ENCODE measurements around the gene TTBK2. TPM values are rescaled to one million over a fixed set of nuclear protein-coding genes. Genes with fewer than 3 reads are reported as not detected.
"Not testable (repeated sequence)": the region's sequence is repeated elsewhere in the genome, so short reads cannot be mapped to it uniquely, and the experiment has no call there.

TTBK2 gene
- total RNA-seq, 2 donors from 2014 or later, result 6.5 to 22.1 TPM

DNA sequence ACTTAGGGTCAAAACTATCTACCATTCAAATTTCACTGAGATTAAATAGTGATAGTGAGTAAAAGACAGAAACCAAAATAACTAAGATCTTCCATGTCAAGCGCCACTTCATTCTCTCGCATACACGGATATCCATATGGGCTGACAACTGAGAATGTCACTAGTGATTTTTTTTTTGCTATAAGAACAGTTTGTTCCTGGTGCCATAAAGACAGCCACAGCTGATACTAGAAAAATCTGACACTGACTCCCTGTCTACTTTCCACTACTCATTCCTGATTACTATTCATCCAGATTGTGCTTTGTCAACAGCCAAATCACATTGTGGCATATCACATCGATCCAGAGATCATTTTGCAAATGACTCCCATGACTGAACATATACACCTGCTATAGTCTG is 137.9 kb downstream of the TTBK2 start:
- no peaks in the 10 kb centered on the region for H3K27me3 ChIP-seq
- TF ChIP-seq CTCF (IDR thresholded peaks at IDR 0.05) (no peak), POLR2A (IDR thresholded peaks at IDR 0.05) (no peak)
- H3K36me3 ChIP-seq (replicated peaks in 1 of 2; ENCODE audit: insufficient read depth in 1 of 2, low read depth in 2 of 2), result no peaks in the 10 kb centered on the region
- no peak overlapping the region for H3K27ac ChIP-seq
- intact Hi-C loops (cut with DNase I), result no loop called here
- no peaks in the 10 kb centered on the region for H3K4me1 ChIP-seq
- no peak overlapping the region for H3K4me3 ChIP-seq
- WGBS, 2 donors, result 89 to 90% methylated on average over 4 of the region's 4 CpGs
- ATAC-seq (no peak), DNase-seq (no peak)
- no peaks in the 10 kb centered on the region for H3K9me3 ChIP-seq

- 75 to 90% methylated on average over 2 of the region's 2 CpGs for WGBS, 2 donors
- intact Hi-C loops (cut with DNase I), result no loop called here
Observed at GRCh38 chr15:42775416-42775815, 145.2 kb downstream of the TTBK2 start.

GRCh38 chr15:42772901-42773300 is 147.7 kb downstream of the TTBK2 start:
- Histone ChIP-seq H3K4me3 (no peak overlapping the region), H3K27ac (no peak overlapping the region), H3K36me3 (replicated peaks in 1 of 2; ENCODE audit: insufficient read depth in 1 of 2, low read depth in 2 of 2) (peaks cover 0 to 2% of the 10 kb centered on the region in 2 donors), H3K4me1 (no peaks in the 10 kb centered on the region), H3K9me3 (no peaks in the 10 kb centered on the region), H3K27me3 (no peaks in the 10 kb centered on the region)
- DNase-seq (no peak), ATAC-seq (no peak)
- TF ChIP-seq POLR2A (IDR thresholded peaks at IDR 0.05) (no peak), CTCF (IDR thresholded peaks at IDR 0.05) (no peak)
- intact Hi-C loops (cut with DNase I), result no loop called here
- 92 to 96% methylated on average over 2 of the region's 2 CpGs for WGBS, 2 donors

More at GRCh38 chr15:42775416-42775815, 145.2 kb downstream of the TTBK2 start:
- ATAC-seq, result no peak
- H3K4me1 ChIP-seq, result no peaks in the 10 kb centered on the region
- no peak for TF ChIP-seq CTCF (IDR thresholded peaks at IDR 0.05)
- no peak for TF ChIP-seq POLR2A (IDR thresholded peaks at IDR 0.05)
- no peaks in the 10 kb centered on the region for H3K9me3 ChIP-seq
- H3K4me3 ChIP-seq, result no peak overlapping the region
- no peaks in the 10 kb centered on the region for H3K27me3 ChIP-seq
- no peak overlapping the region for H3K27ac ChIP-seq
- DNase-seq, result no peak
- peaks cover 0 to 2% of the 10 kb centered on the region in 2 donors for H3K36me3 ChIP-seq (replicated peaks in 1 of 2; ENCODE audit: insufficient read depth in 1 of 2, low read depth in 2 of 2)

DNA sequence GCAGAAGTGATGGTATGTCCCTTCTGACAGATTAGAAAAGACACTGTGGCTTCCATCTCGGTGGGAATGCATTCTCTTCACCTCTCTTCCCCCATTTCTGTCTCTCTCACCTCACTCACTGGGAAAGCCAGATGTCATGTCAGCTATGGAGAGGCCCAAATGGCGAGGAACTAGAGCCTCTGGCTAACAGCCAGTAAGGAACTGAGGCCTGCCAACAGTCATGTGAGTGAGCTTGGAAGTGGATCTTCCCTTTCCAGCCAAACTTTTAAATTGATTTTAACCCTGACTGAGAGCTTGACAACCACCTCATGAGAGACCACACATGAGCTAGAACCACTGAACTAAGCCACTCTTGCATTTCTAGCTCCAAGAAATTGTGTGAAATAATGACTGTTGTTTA is 148.4 kb downstream of the TTBK2 start:
- DNase-seq, result peak in 2 of 4 donors; percentile 5 to 15
- no peaks in the 10 kb centered on the region for H3K9me3 ChIP-seq
- 71 to 75% methylated on average over 2 of the region's 2 CpGs for WGBS, 2 donors
- H3K36me3 ChIP-seq (replicated peaks in 1 of 2; ENCODE audit: insufficient read depth in 1 of 2, low read depth in 2 of 2), result peaks cover 0 to 2% of the 10 kb centered on the region in 2 donors
- H3K4me1 ChIP-seq, result no peaks in the 10 kb centered on the region
- no peak overlapping the region for H3K27ac ChIP-seq
- no peaks in the 10 kb centered on the region for H3K27me3 ChIP-seq
- ATAC-seq, result no peak
- TF ChIP-seq POLR2A (IDR thresholded peaks at IDR 0.05), result no peak
- no peak for TF ChIP-seq CTCF (IDR thresholded peaks at IDR 0.05)
- H3K4me3 ChIP-seq, result no peak overlapping the region
- intact Hi-C loops (cut with DNase I), result no loop called here

DNA sequence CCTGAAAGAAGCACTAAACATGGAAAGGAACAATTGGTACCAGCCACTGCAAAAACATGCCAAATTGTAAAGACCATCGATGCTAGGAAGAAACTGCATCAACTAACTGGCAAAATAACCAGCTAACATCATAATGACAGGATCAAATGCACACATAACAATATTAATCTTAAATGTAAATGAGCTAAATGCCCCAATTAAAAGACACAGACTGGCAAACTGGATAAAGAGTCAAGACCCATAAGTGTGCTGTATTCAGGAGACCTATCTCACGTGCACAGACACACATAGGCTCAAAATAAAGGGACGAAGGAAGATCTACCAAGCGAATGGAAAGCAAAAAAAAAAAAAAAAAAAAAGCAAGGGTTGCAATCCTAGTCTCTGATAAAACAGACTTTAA is 154.5 kb downstream of the TTBK2 start:
- intact Hi-C loops (cut with DNase I); H3K27ac ChIP-seq; H3K36me3 ChIP-seq (replicated peaks in 1 of 2; ENCODE audit: insufficient read depth in 1 of 2, low read depth in 2 of 2); DNase-seq; H3K9me3 ChIP-seq; H3K4me3 ChIP-seq; H3K4me1 ChIP-seq; H3K27me3 ChIP-seq; ATAC-seq: not testable (repeated sequence)
- whole genome bisulfite sequencing, 2 donors, result 90 to 98% methylated on average over 4 of the region's 4 CpGs

- H3K4me1 ChIP-seq; H3K4me3 ChIP-seq; DNase-seq; H3K9me3 ChIP-seq; H3K27me3 ChIP-seq; ATAC-seq; intact Hi-C loops (cut with DNase I); H3K36me3 ChIP-seq (replicated peaks in 1 of 2; ENCODE audit: insufficient read depth in 1 of 2, low read depth in 2 of 2); H3K27ac ChIP-seq: not testable (repeated sequence)
- WGBS, 2 donors, result 85 to 88% methylated on average over 12 to 15 of the region's 16 CpGs
Observed at GRCh38 chr15:42764154-42764731, 156.3 kb downstream of the TTBK2 start.

DNA sequence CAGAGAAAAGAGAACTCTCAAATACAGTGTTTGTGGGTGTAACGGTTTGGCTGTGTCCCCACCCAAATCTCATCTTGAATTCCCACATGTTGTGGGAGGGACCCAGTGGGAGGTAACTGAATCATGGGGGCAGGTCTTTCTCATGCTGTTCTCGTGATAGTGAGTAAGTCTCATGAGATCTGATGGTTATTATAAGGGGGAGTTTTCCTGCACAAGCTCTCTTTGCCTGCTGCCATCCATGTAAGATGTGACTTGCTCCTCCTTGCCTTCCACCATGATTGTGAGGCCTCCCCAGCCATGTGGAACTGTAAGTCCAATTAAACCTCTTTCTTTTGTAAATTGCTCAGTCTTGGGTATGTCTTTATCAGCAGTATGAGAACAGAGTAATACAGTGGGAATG is 158.8 kb downstream of the TTBK2 start:
- intact Hi-C loops (cut with DNase I); ATAC-seq: not testable (repeated sequence)
- WGBS, 2 donors, result 97% methylated on average over 2 of the region's 2 CpGs

More for the DNA sequence above, 158.8 kb downstream of the TTBK2 start:
- not testable (repeated sequence) for H3K4me1 ChIP-seq; H3K27me3 ChIP-seq; H3K27ac ChIP-seq; H3K9me3 ChIP-seq; DNase-seq; H3K4me3 ChIP-seq; H3K36me3 ChIP-seq (replicated peaks in 1 of 2; ENCODE audit: insufficient read depth in 1 of 2, low read depth in 2 of 2)

Measured in body of pancreas (tissue), 4 donors.